Measurements from ENCODE around the gene MRPL33. TPM values are rescaled to one million over a fixed set of nuclear protein-coding genes. Genes with fewer than 3 reads are reported as not detected.

MRPL33 gene
- total and polyA plus RNA-seq, 3 experiments from 2014 or later = 85.8 to 251 (median 90.0) TPM

- ChIA-PET CTCF (interaction anchor here (0.8 kb wide), 1 partner anchor 70 kb away, joined by 3 read pairs; no protein-coding TSS in a partner anchor), POLR2A (no interaction called here)
- H3K9me3 ChIP-seq (ENCODE audit: low read length) = no peaks in the 10 kb centered on the region
- Mint-ChIP-seq H3K36me3 (peaks cover 0 to 4% (median 0%) of the 10 kb centered on the region in 3 donors), H3K27me3 (no peaks in the 10 kb centered on the region), H3K9me3 (peaks cover 0 to 2% (median 0%) of the 10 kb centered on the region in 5 donors), H3K4me1 (no peaks in the 10 kb centered on the region), H3K4me3 (no peak overlapping the region), H3K27ac (peak overlapping the region in 1 of 8 donors; percentile 43)
- no peak overlapping the region for H3K27ac ChIP-seq (ENCODE audit: low read depth, low read length)
- no peaks in the 10 kb centered on the region for H3K27me3 ChIP-seq (ENCODE audit: insufficient read depth, low read length, poor library complexity, severe bottlenecking)
- H3K36me3 ChIP-seq (ENCODE audit: insufficient read depth, low read length) = no peaks in the 10 kb centered on the region
- no peak overlapping the region for H3K4me3 ChIP-seq (ENCODE audit: low read length)
- no peak for DNase-seq
- H3K4me1 ChIP-seq (ENCODE audit: insufficient read depth, low read length) = no peaks in the 10 kb centered on the region
Measured at GRCh38 chr2:27792759-27793158, 21.2 kb downstream of the MRPL33 start.

DNA sequence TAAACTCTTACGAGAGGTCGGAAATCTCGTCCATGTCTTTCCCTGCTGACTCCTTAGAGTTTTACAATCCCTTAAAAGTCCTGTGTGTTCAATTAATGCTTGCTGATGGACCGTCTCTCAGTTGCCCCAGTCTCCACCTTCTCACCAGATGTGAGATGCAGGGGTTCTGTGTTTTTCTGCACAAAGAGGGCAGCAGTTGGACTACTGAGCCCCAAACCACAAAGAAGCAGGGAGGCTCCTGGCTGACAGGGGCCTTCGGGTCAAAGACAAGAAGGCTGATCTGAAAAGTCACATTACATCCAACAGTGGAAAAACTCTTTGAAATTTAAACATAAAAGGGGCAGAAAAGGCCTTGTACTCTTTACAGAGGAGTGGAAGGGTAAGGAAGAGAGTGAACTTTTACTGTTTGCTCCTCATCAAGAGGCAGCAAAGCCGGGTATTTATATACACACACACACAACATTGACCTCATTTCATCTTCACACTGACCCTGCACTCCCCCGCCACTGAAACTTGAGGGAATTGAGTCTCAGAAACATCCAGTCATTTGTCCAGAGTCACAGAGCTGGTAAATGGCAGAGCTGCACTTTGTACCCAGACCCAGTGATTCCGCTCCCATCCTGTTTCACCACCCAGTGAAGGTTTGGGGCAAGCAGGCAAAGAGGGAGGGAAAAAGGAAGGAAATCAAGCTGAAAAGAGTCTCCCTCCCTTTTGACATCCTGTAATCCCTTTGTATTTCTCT lies 23.7 kb downstream of the MRPL33 start:
- ChIA-PET POLR2A (no interaction called here), CTCF (no interaction called here)
- peak overlapping the region in 1 of 8 donors; percentile 63 for H3K27ac Mint-ChIP-seq

GRCh38 chr2:27795868-27796277 lies 24.4 kb downstream of the MRPL33 start:
- CTCF ChIA-PET = no interaction called here
- Mint-ChIP-seq H3K27me3 (no peaks in the 10 kb centered on the region), H3K4me3 (no peak overlapping the region), H3K36me3 (peaks cover 0 to 7% (median 0%) of the 10 kb centered on the region in 3 donors), H3K27ac (no peak overlapping the region), H3K4me1 (no peaks in the 10 kb centered on the region), H3K9me3 (no peaks in the 10 kb centered on the region)
- Histone ChIP-seq H3K9me3 (ENCODE audit: low read length) (no peaks in the 10 kb centered on the region), H3K36me3 (ENCODE audit: insufficient read depth, low read length) (no peaks in the 10 kb centered on the region), H3K4me1 (ENCODE audit: insufficient read depth, low read length) (no peaks in the 10 kb centered on the region), H3K4me3 (ENCODE audit: low read length) (no peak overlapping the region), H3K27ac (ENCODE audit: low read depth, low read length) (no peak overlapping the region), H3K27me3 (ENCODE audit: insufficient read depth, low read length, poor library complexity, severe bottlenecking) (no peaks in the 10 kb centered on the region)
- no peak for DNase-seq
- POLR2A ChIA-PET = no interaction called here

More for the DNA sequence above, 23.7 kb downstream of the MRPL33 start:
- Mint-ChIP-seq H3K9me3 (no peaks in the 10 kb centered on the region), H3K27me3 (no peaks in the 10 kb centered on the region), H3K4me3 (no peak overlapping the region), H3K4me1 (no peaks in the 10 kb centered on the region), H3K36me3 (peaks cover 0 to 7% (median 0%) of the 10 kb centered on the region in 3 donors)
- no peak overlapping the region for H3K4me3 ChIP-seq (ENCODE audit: low read length)
- H3K27me3 ChIP-seq (ENCODE audit: insufficient read depth, low read length, poor library complexity, severe bottlenecking) = no peaks in the 10 kb centered on the region
- no peak for DNase-seq
- no peaks in the 10 kb centered on the region for H3K4me1 ChIP-seq (ENCODE audit: insufficient read depth, low read length)
- no peak overlapping the region for H3K27ac ChIP-seq (ENCODE audit: low read depth, low read length)
- H3K36me3 ChIP-seq (ENCODE audit: insufficient read depth, low read length) = no peaks in the 10 kb centered on the region
- H3K9me3 ChIP-seq (ENCODE audit: low read length) = no peaks in the 10 kb centered on the region

GRCh38 chr2:27796791-27797765 lies 25.6 kb downstream of the MRPL33 start:
- Mint-ChIP-seq H3K9me3 (no peaks in the 10 kb centered on the region), H3K36me3 (peaks cover 0 to 5% (median 0%) of the 10 kb centered on the region in 3 donors), H3K4me3 (no peak overlapping the region), H3K4me1 (no peaks in the 10 kb centered on the region), H3K27me3 (no peaks in the 10 kb centered on the region), H3K27ac (peak overlapping the region in 1 of 8 donors; percentile 59)
- ChIA-PET POLR2A (no interaction called here), CTCF (no interaction called here)
- Histone ChIP-seq H3K36me3 (ENCODE audit: insufficient read depth, low read length) (no peaks in the 10 kb centered on the region), H3K27ac (ENCODE audit: low read depth, low read length) (no peak overlapping the region), H3K4me1 (ENCODE audit: insufficient read depth, low read length) (no peaks in the 10 kb centered on the region), H3K4me3 (ENCODE audit: low read length) (no peak overlapping the region), H3K9me3 (ENCODE audit: low read length) (no peaks in the 10 kb centered on the region), H3K27me3 (ENCODE audit: insufficient read depth, low read length, poor library complexity, severe bottlenecking) (no peaks in the 10 kb centered on the region)
- DNase-seq = no peak

DNA sequence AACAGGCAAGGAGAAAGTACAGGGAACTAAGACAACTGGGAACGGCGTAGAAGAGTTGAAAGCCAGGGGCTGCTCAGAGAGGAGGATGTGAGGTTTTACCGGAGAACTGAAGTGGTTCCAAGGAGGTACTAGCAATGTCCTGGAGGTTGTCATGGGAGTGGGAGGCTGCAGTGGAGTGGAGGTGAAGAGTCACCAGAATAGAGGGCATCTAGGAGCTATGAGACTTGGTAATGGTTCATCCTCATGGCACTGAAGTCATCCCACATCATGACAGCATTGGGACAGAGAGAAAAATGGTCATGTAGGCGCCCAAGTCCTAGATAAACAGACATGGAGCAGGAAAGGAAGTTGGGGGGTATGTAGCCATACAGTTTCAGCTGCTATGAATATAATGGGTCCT lies 26.3 kb downstream of the MRPL33 start:
- Histone ChIP-seq H3K27me3 (ENCODE audit: insufficient read depth, low read length, poor library complexity, severe bottlenecking) (no peaks in the 10 kb centered on the region), H3K4me1 (ENCODE audit: insufficient read depth, low read length) (no peaks in the 10 kb centered on the region), H3K27ac (ENCODE audit: low read depth, low read length) (no peak overlapping the region), H3K9me3 (ENCODE audit: low read length) (no peaks in the 10 kb centered on the region), H3K4me3 (ENCODE audit: low read length) (no peak overlapping the region), H3K36me3 (ENCODE audit: insufficient read depth, low read length) (no peaks in the 10 kb centered on the region)
- H3K27ac Mint-ChIP-seq = no peak overlapping the region
- H3K4me3 Mint-ChIP-seq = no peak overlapping the region
- no peaks in the 10 kb centered on the region for H3K9me3 Mint-ChIP-seq
- peaks cover 0 to 5% (median 0%) of the 10 kb centered on the region in 3 donors for H3K36me3 Mint-ChIP-seq
- CTCF ChIA-PET = no interaction called here
- H3K27me3 Mint-ChIP-seq = no peaks in the 10 kb centered on the region
- DNase-seq = no peak
- POLR2A ChIA-PET = no interaction called here
- H3K4me1 Mint-ChIP-seq = no peaks in the 10 kb centered on the region

DNA sequence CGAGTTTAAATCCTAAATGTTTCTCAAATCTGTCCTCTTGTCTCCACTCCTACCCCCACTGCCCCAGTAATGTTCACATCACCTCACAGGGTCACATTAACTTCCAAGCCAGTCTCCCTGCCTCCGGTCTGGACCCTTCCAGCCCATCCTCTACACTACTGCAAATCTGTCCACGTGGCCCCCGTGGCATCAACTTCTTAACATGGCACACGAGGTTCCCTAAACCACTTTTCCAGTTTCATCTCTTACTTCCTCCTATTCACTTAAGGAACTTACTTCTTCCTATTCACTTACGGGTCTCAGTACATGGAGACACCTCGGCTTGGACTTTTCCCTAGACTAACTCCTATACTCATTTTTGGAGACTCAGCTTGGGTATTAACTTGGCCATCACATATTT lies 27.0 kb downstream of the MRPL33 start:
- no peak for DNase-seq
- ChIA-PET CTCF (no interaction called here), POLR2A (no interaction called here)
- peaks cover 0 to 5% (median 0%) of the 10 kb centered on the region in 3 donors for H3K36me3 Mint-ChIP-seq
- no peak overlapping the region for H3K27ac Mint-ChIP-seq
- Histone ChIP-seq H3K36me3 (ENCODE audit: insufficient read depth, low read length) (no peaks in the 10 kb centered on the region), H3K4me3 (ENCODE audit: low read length) (no peak overlapping the region), H3K27ac (ENCODE audit: low read depth, low read length) (no peak overlapping the region), H3K4me1 (ENCODE audit: insufficient read depth, low read length) (no peaks in the 10 kb centered on the region), H3K9me3 (ENCODE audit: low read length) (no peaks in the 10 kb centered on the region), H3K27me3 (ENCODE audit: insufficient read depth, low read length, poor library complexity, severe bottlenecking) (no peaks in the 10 kb centered on the region)
- no peaks in the 10 kb centered on the region for H3K4me1 Mint-ChIP-seq
- no peaks in the 10 kb centered on the region for H3K9me3 Mint-ChIP-seq
- H3K27me3 Mint-ChIP-seq = no peaks in the 10 kb centered on the region
- no peak overlapping the region for H3K4me3 Mint-ChIP-seq

DNA sequence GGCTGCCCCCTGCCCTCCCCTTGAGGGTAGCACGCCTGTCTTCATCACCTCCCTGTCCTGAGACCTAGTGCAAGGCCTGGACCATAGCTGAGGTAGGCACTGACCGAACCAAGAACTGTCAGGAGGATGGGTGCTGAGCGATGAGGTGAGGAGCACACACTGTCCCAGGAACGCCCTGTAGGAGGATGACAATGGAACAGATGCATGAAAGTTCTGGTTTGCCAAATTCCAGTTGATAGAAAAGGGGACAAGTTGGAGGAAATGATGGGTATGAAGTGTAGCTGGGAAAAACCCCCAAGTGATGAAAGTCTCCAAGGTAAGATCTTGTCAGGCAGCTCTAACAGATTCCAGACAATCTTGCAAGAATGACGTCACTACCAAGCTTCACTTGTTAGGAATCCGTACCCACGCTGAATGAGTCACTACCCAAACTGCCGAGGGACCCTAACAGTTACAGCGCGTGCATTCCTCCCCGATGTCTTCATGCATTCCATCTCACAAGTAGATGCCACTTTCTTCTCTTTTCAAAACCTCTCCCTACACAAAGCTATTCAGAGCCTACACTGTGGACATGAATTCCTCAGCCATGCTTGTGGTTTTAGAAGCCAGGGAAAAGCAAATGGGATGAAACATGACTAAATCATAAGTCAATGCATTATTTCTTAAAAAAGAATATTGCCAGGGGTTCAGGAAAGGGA lies 27.6 kb downstream of the MRPL33 start:
- Mint-ChIP-seq H3K9me3 (no peaks in the 10 kb centered on the region), H3K36me3 (peaks cover 0 to 5% (median 0%) of the 10 kb centered on the region in 3 donors), H3K27ac (peak overlapping the region in 1 of 8 donors; percentile 31), H3K4me1 (no peaks in the 10 kb centered on the region), H3K4me3 (no peak overlapping the region), H3K27me3 (no peaks in the 10 kb centered on the region)
- no peak overlapping the region for H3K27ac ChIP-seq (ENCODE audit: low read depth, low read length)
- POLR2A ChIA-PET = no interaction called here
- CTCF ChIA-PET = no interaction called here
- H3K36me3 ChIP-seq (ENCODE audit: insufficient read depth, low read length) = no peaks in the 10 kb centered on the region
- H3K4me3 ChIP-seq (ENCODE audit: low read length) = no peak overlapping the region
- no peaks in the 10 kb centered on the region for H3K9me3 ChIP-seq (ENCODE audit: low read length)
- no peaks in the 10 kb centered on the region for H3K27me3 ChIP-seq (ENCODE audit: insufficient read depth, low read length, poor library complexity, severe bottlenecking)
- H3K4me1 ChIP-seq (ENCODE audit: insufficient read depth, low read length) = no peaks in the 10 kb centered on the region
- no peak for DNase-seq

DNA sequence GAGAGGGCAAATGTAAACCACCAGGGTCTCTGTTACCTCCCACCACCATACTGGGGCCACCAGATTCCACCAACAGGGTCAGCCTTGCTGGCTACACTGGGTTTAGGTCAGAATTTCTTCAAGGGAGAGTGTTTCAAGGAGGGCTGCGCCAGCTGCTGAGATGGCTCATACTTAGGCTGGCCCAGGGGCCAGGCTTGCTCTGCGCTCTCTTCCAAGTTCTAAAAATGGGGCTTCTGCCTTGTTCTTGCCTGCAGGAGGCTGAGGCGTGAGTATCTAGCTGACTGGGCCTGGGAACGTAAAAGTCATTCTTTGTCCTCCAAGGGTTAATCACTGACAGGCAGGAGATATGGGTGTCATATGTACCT lies 28.1 kb downstream of the MRPL33 start:
- Mint-ChIP-seq H3K9me3 (no peaks in the 10 kb centered on the region), H3K27me3 (no peaks in the 10 kb centered on the region), H3K4me1 (no peaks in the 10 kb centered on the region), H3K27ac (no peak overlapping the region), H3K36me3 (peaks cover 0 to 5% (median 0%) of the 10 kb centered on the region in 3 donors), H3K4me3 (no peak overlapping the region)
- H3K9me3 ChIP-seq (ENCODE audit: low read length) = no peaks in the 10 kb centered on the region
- ChIA-PET CTCF (no interaction called here), POLR2A (no interaction called here)
- no peaks in the 10 kb centered on the region for H3K36me3 ChIP-seq (ENCODE audit: insufficient read depth, low read length)
- H3K4me1 ChIP-seq (ENCODE audit: insufficient read depth, low read length) = no peaks in the 10 kb centered on the region
- no peak overlapping the region for H3K27ac ChIP-seq (ENCODE audit: low read depth, low read length)
- no peak for DNase-seq
- H3K27me3 ChIP-seq (ENCODE audit: insufficient read depth, low read length, poor library complexity, severe bottlenecking) = no peaks in the 10 kb centered on the region
- H3K4me3 ChIP-seq (ENCODE audit: low read length) = no peak overlapping the region
